ENCODE measurements around the gene F8. TPM values are rescaled to one million over a fixed set of nuclear protein-coding genes. Genes with fewer than 3 reads are reported as not detected.
"Not testable (repeated sequence)": the region's sequence is repeated elsewhere in the genome, so short reads cannot be mapped to it uniquely, and the experiment has no call there.

The F8 gene
- total RNA-seq, 1 experiment from 2014 or later = 12.4 TPM

- H3K27me3 ChIP-seq (ENCODE audit: control insufficient read depth, insufficient read depth, low read length); BruUV-seq (replicated peaks); ATAC-seq; POLR2A ChIA-PET; intact Hi-C loops (cut with micrococcal nuclease; ENCODE audit: unreplicated experiment); H3K36me3 ChIP-seq (ENCODE audit: control insufficient read depth, insufficient read depth, low read length); in situ Hi-C loops (cut with HindIII; ENCODE audit: low pct_unique_long_range_greater_than_20kb, low sequenced_read_pairs); H3K9me3 ChIP-seq (ENCODE audit: control insufficient read depth, insufficient read depth, low read depth, low read length); DNase-seq (ENCODE audit: low read depth, low spot score); H3K27ac ChIP-seq (ENCODE audit: low read length); H3K4me1 ChIP-seq (ENCODE audit: control insufficient read depth, insufficient read depth, low read length); CTCF ChIA-PET; H3K4me3 ChIP-seq (ENCODE audit: low read depth in 2 of 2, low read length in 2 of 2): not testable (repeated sequence)
Measured at GRCh38 chrX:154884069-154884468, 138.5 kb downstream of the F8 start.

GRCh38 chrX:154873329-154873728, 149.2 kb downstream of the F8 start:
- ATAC-seq = no peak
- BruUV-seq (replicated peaks) = no TSS peak

GRCh38 chrX:154868522-154868921, 154.0 kb downstream of the F8 start:
- intact Hi-C loops (cut with micrococcal nuclease; ENCODE audit: unreplicated experiment); H3K4me3 ChIP-seq (ENCODE audit: low read depth in 2 of 2, low read length in 2 of 2); H3K27me3 ChIP-seq (ENCODE audit: control insufficient read depth, insufficient read depth, low read length); H3K4me1 ChIP-seq (ENCODE audit: control insufficient read depth, insufficient read depth, low read length); H3K36me3 ChIP-seq (ENCODE audit: control insufficient read depth, insufficient read depth, low read length); POLR2A ChIA-PET; H3K9me3 ChIP-seq (ENCODE audit: control insufficient read depth, insufficient read depth, low read depth, low read length); BruUV-seq (replicated peaks); H3K27ac ChIP-seq (ENCODE audit: low read length); DNase-seq (ENCODE audit: low read depth, low spot score); in situ Hi-C loops (cut with HindIII; ENCODE audit: low pct_unique_long_range_greater_than_20kb, low sequenced_read_pairs); ATAC-seq; CTCF ChIA-PET: not testable (repeated sequence)

More at GRCh38 chrX:154873329-154873728, 149.2 kb downstream of the F8 start:
- Histone ChIP-seq H3K4me1 (ENCODE audit: control insufficient read depth, insufficient read depth, low read length) (no peaks in the 10 kb centered on the region), H3K27ac (ENCODE audit: low read length) (no peak overlapping the region), H3K9me3 (ENCODE audit: control insufficient read depth, insufficient read depth, low read depth, low read length) (no peaks in the 10 kb centered on the region), H3K36me3 (ENCODE audit: control insufficient read depth, insufficient read depth, low read length) (no peaks in the 10 kb centered on the region), H3K4me3 (ENCODE audit: low read depth in 2 of 2, low read length in 2 of 2) (no peak overlapping the region), H3K27me3 (ENCODE audit: control insufficient read depth, insufficient read depth, low read length) (no peaks in the 10 kb centered on the region)
- intact Hi-C loops (cut with micrococcal nuclease; ENCODE audit: unreplicated experiment) (no loop called here), in situ Hi-C loops (cut with HindIII; ENCODE audit: low pct_unique_long_range_greater_than_20kb, low sequenced_read_pairs) (no loop called here)
- CTCF ChIA-PET = no interaction called here
- TF ChIP-seq CTCF (IDR thresholded peaks at IDR 0.05) = no peak
- TF ChIP-seq POLR2AphosphoS5 (IDR thresholded peaks at IDR 0.05; ENCODE audit: low read depth, low read length) = no peak
- no peak for TF ChIP-seq REST (IDR thresholded peaks at IDR 0.05; ENCODE audit: insufficient read depth in 1 of 2, low read depth in 2 of 2, low read length in 1 of 2)
- TF ChIP-seq TCF7L2 (IDR thresholded peaks at IDR 0.05; ENCODE audit: low read depth, low read length) = no peak
- no peak for TF ChIP-seq SIN3A (IDR thresholded peaks at IDR 0.05; ENCODE audit: borderline replicate concordance, insufficient read depth, low read depth, low read length)
- no peak for DNase-seq (ENCODE audit: low read depth, low spot score)
- POLR2A ChIA-PET = no interaction called here
